WERI-Rb-1 (cell line): ENCODE data around the gene AGPAT1.

ENCODE experiments used
- DNase-seq: peaks from one replicate; pipeline ENCODE4 v3.0.0-alpha.2; 2020
- H3K27ac ChIP-seq: fragments of 250-450 bp; sonication (Bioruptor Pico); 2 replicates; pipeline ENCODE4 v1.5.1; 2020; ENCODE audit warnings: mild to moderate bottlenecking, moderate library complexity
- H3K27me3 ChIP-seq: fragments of 250-450 bp; sonication (Bioruptor Pico); 2 replicates; pipeline ENCODE4 v1.5.1; 2021; ENCODE audit warnings: mild to moderate bottlenecking, low read depth, moderate library complexity; ENCODE audit not compliant: insufficient read depth, severe bottlenecking
- H3K36me3 ChIP-seq: fragments of 250-450 bp; sonication (Bioruptor Pico); 2 replicates; pipeline ENCODE4 v1.5.1; 2020; ENCODE audit warnings: mild to moderate bottlenecking, moderate library complexity
- H3K4me3 ChIP-seq: 2 replicates; pipeline ENCODE4 v1.5.1; 2011; ENCODE audit warnings: low read depth, mild to moderate bottlenecking, control low read depth, low read length
- H3K9me3 ChIP-seq: fragments of 250-450 bp; sonication (Bioruptor Pico); 2 replicates; pipeline ENCODE4 v1.5.1; 2021; ENCODE audit warnings: mild to moderate bottlenecking, moderate library complexity; ENCODE audit not compliant: severe bottlenecking
- CTCF ChIP-seq: IDR thresholded peaks from 2 replicates; pipeline ENCODE4 v1.5.1; 2011; ENCODE audit warnings: low read depth, mild to moderate bottlenecking, control low read depth, inconsistent platforms, low read length

The AGPAT1 gene

GRCh38 chr6:32191696-32192607, 16.1 kb upstream of the AGPAT1 start:
- H3K36me3 ChIP-seq: peaks cover 20% of the 10 kb centered on the region
- no peak for DNase-seq
- H3K9me3 ChIP-seq: no peaks in the 10 kb centered on the region
- no peak for TF ChIP-seq CTCF
- H3K27ac ChIP-seq: no peak overlapping the region
- H3K4me3 ChIP-seq: no peak overlapping the region
- H3K27me3 ChIP-seq: no peaks in the 10 kb centered on the region

- no peak for DNase-seq
- Histone ChIP-seq H3K27me3 (no peaks in the 10 kb centered on the region), H3K9me3 (no peaks in the 10 kb centered on the region), H3K36me3 (peaks cover 27% of the 10 kb centered on the region), H3K4me3 (peak overlapping the region; percentile 53), H3K27ac (peak overlapping the region; percentile 88)
- TF ChIP-seq CTCF: no peak
Measured at GRCh38 chr6:32190911-32191677, 15.2 kb upstream of the AGPAT1 start.

- Histone ChIP-seq H3K9me3 (no peaks in the 10 kb centered on the region), H3K27ac (peak within 1 kb of the TSS; percentile 88), H3K27me3 (no peaks in the 10 kb centered on the region), H3K36me3 (peaks cover 27% of the 10 kb centered on the region), H3K4me3 (peak within 1 kb of the TSS; percentile 53)
- 0 out of 2 replicates have a peak, but pooled peaks have one; percentile 8 for TF ChIP-seq CTCF
- peak; percentile 97 for DNase-seq
Measured at GRCh38 chr6:32190054-32190851, 14.4 kb upstream of the AGPAT1 start, which contains the start of gene PBX2. PBX2 (minus strand) TSS chr6:32190202; CDS start chr6:32189915, 287 bp downstream.

- Histone ChIP-seq H3K4me3 (peak overlapping the region; percentile 53), H3K27ac (peak overlapping the region; percentile 88), H3K9me3 (no peaks in the 10 kb centered on the region), H3K27me3 (no peaks in the 10 kb centered on the region), H3K36me3 (peaks cover 27% of the 10 kb centered on the region)
- TF ChIP-seq CTCF: no peak
- no peak for DNase-seq
Measured at GRCh38 chr6:32189742-32190053, 13.8 kb upstream of the AGPAT1 start.

- Histone ChIP-seq H3K9me3 (no peaks in the 10 kb centered on the region), H3K27me3 (no peaks in the 10 kb centered on the region), H3K36me3 (peaks cover 30% of the 10 kb centered on the region), H3K4me3 (peak overlapping the region; percentile 53), H3K27ac (peak overlapping the region; percentile 88)
- TF ChIP-seq CTCF: no peak
- no peak for DNase-seq
Measured at GRCh38 chr6:32189069-32189741, 13.3 kb upstream of the AGPAT1 start.
